Embryonic facial prominence (tissue), 1 donor: Measurements from ENCODE around the gene RIC8B.

Experiments
- DNase-seq: peaks from one replicate; pipeline ENCODE4 v3.0.0-alpha.2; 2016; ENCODE audit errors: extremely low spot score

Gene RIC8B

DNA sequence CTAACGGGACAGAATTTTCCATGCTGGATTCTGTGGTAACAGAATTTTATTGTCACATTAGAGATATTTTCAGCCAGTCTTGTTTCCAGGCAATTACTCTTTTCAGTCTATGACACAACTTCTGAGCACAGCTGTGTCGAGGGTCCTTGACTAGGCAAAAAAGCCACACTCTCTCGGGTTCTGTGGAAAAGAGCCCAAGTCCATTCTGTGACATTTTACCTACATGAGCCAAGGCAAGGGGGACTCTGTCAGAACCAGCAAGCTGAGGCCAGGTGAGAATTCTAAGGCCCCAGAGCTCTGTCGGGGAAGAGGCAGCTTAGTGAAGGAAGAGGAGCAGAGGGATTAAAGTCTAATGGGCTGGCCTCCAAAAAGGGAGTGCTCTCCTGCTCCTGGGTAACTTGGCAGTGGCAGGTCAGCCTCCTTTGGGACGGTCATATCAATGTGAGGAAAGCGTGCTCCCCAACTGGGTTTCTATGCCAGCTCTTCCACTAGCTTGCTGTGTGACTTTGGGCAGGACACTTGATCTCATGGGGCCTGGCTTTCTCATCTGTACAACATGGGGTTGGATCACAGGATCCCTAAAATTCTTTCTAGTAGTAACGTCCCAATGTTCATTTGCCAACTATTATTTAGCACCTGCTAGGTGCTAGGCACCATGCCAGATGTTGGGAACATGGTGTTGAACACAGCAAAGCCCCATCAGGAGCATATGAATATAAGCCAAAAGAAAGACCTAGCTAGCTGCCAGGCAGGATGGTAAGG, 16.0 kb upstream of the RIC8B start:
- DNase-seq: no peak

- DNase-seq: no peak
Observed at GRCh38 chr12:106759526-106760183, 14.8 kb upstream of the RIC8B start.

GRCh38 chr12:106760184-106760531, 14.3 kb upstream of the RIC8B start:
- DNase-seq: no peak

- DNase-seq: no peak
Observed at GRCh38 chr12:106764220-106764619, 10.3 kb upstream of the RIC8B start.

GRCh38 chr12:106764738-106765137, 9.7 kb upstream of the RIC8B start:
- DNase-seq: no peak

DNA sequence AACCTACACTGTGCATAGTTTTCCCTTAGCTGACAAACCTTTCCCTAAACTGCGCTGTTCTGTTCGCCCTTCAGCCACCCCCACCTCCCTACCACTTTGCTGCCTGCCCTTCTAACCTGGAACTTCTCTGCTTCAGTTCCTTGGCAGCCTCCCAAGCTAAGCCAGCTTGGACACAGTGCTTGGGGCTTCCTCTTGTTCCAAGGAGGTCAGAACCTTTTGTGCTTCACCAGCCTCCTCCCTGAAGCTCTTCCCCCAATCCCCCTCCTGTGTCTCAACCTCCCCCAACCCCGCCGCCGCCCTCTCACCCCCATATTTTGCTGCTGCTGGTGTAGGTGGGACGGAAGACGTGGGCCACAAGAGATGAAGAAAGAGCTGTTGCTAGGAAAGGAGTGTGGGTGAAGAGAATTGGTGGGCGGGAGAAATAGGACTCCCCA, 8.1 kb upstream of the RIC8B start:
- no peak for DNase-seq

GRCh38 chr12:106767206-106767605, 7.3 kb upstream of the RIC8B start:
- DNase-seq: no peak

GRCh38 chr12:106767954-106768822, 6.3 kb upstream of the RIC8B start:
- DNase-seq: no peak

GRCh38 chr12:106769078-106769477, 5.4 kb upstream of the RIC8B start:
- no peak for DNase-seq

DNA sequence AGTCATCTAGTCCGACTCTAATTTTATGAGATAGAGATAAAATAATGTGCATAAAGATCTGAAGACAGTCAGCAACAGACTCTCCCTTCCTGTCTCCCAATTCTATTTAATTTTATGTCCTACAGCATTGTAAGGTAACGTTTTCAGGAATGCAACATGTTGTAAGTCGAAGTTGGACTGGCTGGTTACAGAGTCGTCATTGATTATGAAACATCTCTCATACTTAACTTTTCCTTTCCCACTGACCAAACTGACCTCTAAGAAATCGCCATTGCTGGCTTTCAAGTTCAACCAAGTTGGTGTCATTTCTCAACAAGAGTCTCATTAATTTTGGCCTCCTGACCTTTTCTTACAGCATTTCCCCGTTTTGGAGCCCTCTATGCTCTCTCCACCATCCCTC, 4.9 kb upstream of the RIC8B start:
- DNase-seq: no peak

DNA sequence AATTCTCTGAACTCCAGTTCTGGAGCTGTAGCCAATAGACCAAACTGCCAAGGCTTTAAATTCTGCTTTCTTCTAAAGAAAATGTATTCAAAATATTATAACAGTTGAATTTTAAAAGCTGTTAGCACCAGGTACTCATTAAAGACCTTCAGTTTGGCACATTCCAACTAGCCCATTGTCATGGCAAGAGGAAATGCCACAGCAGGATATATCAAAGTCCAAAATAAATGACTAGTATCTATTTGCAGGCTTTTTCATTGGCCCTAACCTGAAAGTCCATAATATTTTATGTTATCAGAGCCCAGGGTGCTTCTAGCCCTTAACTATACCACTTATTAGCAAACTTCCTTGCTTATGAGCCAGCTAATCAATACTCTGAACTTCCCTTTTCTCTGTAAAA, 3.1 kb upstream of the RIC8B start:
- no peak for DNase-seq

DNA sequence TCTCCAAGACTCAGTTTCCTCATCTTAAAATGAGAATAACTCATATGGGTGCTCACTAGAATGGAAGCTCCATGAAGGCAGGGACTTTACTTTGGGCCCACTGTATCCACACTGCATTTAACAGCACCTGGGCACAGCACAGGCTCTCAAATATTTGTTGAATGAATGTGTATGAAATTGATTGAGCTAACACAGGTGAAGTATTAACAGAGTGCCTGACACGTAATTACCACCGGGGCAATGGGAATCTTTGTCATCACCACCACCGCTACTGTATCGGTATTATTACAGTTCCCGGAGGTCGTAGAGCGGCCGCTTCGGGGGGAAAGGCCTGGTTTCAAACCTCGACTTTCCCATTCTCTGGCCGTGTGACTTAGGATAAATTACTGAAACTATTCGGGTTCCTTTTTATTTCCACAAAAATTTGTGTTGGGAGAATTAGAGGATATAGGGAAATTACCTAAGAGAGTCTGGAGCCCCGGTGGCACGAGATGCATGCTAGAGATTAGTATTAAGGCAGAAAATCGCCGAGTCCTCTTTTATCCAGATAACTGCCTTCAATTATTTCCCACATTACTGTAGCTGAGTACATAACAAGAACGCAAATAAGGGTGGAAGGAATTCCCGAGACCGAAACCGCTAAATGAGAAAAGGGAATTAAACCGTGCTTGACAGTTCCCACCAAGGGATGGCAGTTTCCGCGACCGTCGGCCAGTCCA, 1.0 kb upstream of the RIC8B start:
- no peak for DNase-seq

DNA sequence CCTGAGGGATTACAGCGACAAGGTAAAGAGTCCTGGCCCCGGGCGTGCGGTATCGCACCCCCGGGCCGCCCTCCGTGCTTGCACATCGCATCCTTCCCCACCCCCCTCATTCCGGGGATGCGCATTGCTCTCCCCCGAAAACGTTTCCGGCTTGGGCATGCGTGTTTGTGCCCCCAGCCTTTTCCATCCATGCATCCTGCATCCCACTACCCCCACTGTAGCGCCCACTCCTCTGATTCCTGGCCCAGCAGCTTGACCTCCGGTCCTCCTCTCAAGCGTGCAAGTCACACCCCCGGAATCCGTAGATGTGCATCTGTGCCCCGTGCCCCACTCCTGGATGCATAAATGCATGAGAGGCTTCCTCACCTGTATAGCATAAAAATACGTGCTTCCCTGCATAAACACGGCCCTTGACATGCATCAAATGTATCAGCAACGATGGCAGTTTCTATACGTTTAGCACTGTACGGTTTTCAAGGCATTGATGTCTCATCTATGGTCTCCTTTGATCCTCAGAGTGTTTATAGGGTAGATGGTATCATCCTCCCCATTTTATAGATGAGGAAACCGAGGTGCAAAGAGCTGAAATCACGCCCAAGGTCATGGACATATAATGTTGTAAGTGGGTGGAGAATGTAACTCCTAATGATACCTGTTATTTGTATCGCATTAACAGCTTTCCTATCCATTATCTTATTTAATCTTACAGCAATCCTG, 484 bp downstream of the RIC8B start:
- no peak for DNase-seq

- no peak for DNase-seq
Observed at GRCh38 chr12:106776897-106777296, 2.4 kb downstream of the RIC8B start.

DNA sequence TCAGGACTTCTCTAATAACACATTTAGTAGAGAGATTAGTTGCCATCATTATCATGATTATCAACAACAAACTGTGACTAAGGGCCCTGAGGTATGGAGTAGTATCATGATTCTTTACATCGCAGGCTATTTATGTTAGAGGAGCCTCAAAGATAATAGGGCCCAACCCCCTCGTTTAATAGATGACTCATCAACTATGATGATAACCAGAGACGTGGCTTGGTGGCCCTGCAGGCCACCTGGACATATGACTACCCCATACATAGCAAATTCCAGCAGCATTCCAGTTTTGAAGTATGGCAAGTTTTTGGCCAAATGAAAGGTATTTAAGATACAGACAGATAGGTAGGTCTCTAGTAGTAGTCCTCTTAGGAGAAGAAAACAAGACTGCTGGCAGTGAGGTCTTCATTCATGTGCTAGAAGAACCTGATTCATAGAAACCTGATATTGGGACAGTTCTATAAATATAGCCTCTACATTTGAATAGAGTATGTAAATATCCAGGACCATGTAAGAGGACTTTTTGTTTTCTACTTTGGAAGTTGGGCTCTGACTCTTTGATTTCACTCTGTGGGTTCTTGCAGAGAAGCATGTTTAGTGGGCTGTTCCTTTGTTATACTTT, 5.6 kb downstream of the RIC8B start:
- DNase-seq: no peak

GRCh38 chr12:106782619-106783018, 8.1 kb downstream of the RIC8B start:
- no peak for DNase-seq

- DNase-seq: no peak
Observed at GRCh38 chr12:106783515-106783914, 9.0 kb downstream of the RIC8B start.

DNA sequence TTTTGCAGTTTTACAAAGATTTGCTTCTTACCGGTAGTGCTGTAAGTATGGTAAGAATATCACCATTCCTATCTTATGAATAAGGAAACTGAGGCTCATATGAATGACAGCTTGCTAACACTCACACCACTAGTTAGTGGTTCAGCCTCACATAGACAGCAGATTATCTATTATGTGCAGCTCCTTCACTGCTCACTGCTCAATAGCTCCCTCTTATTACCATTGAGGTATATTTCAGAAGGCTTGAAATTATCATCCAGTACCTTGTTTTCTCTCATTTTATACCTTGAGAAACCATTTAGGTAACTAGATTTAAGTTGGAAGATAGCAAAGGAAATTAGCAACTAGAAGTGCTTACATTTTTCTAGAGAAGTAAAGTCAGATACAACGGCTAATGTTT, 15.5 kb downstream of the RIC8B start:
- DNase-seq: no peak

- no peak for DNase-seq
Observed at GRCh38 chr12:106791531-106791930, 17.0 kb downstream of the RIC8B start.

GRCh38 chr12:106794369-106794768, 19.9 kb downstream of the RIC8B start:
- DNase-seq: no peak

GRCh38 chr12:106801167-106801708, 26.8 kb downstream of the RIC8B start:
- DNase-seq: no peak
